Suppressor macrophage treated with lipopolysaccharide for 4 hours (primary cell): Measurements from ENCODE around the gene GAS2L3.

Experiments used
- DNase-seq: peaks from one replicate; pipeline ENCODE4 v3.0.0-alpha.2; 2020

The GAS2L3 gene

GRCh38 chr12:100668945-100669536 lies 95.6 kb downstream of the GAS2L3 start:
- peak; percentile 78 for DNase-seq

GRCh38 chr12:100669922-100670321 lies 96.4 kb downstream of the GAS2L3 start:
- no peak for DNase-seq

GRCh38 chr12:100671396-100672074 lies 98.1 kb downstream of the GAS2L3 start:
- DNase-seq = no peak

GRCh38 chr12:100672075-100672592 lies 98.7 kb downstream of the GAS2L3 start:
- DNase-seq = peak; percentile 28

- no peak for DNase-seq
Measured at GRCh38 chr12:100674036-100674888, 100.8 kb downstream of the GAS2L3 start.
